A673 (cell line): Measurements from ENCODE around the gene FZD7. TPM values are rescaled to one million over a fixed set of nuclear protein-coding genes. Genes with fewer than 3 reads are reported as not detected.

Source experiments
- BruUV-seq: library from RNA; stranded (reverse); fragments of 400-500 nt; replicated peaks from 2 replicates; lab custom pipeline; 2021; lab: Mats Ljungman, UMichigan
- CTCF ChIA-PET: fragments of 300-600 bp; sonication (Branson Sonifier 250); formaldehyde crosslinking; loops from one replicate; lab custom pipeline; 2022; ENCODE audit warnings: antibody characterized with exemption; lab: Charles Lee
- POLR2A ChIA-PET: fragments of 300-600 bp; sonication (Branson Sonifier 250); formaldehyde crosslinking; loops from one replicate; lab custom pipeline; 2022; ENCODE audit warnings: antibody characterized with exemption; ENCODE audit not compliant: low non-redundant PET; lab: Charles Lee
- DNase-seq: peaks from one replicate; pipeline ENCODE4 v3.0.0-alpha.2; 2015; ENCODE audit warnings: low spot score
- H3K27ac ChIP-seq: fragments of 200-600 bp; sonication (generic); 2 replicates; pipeline ENCODE4 v1.5.1; 2016; ENCODE audit warnings: mixed run types, low read depth, mild to moderate bottlenecking, mixed read lengths, antibody characterized with exemption, low read length; ENCODE audit not compliant: poor library complexity, severe bottlenecking
- H3K27me3 ChIP-seq: fragments of 200-600 bp; sonication (generic); replicated peaks from 2 replicates; pipeline ENCODE4 v1.6.1; 2017; ENCODE audit warnings: mixed run types, low read depth, mild to moderate bottlenecking, mixed read lengths, antibody characterized with exemption, low read length; ENCODE audit not compliant: insufficient read depth, poor library complexity
- H3K36me3 ChIP-seq: fragments of 200-600 bp; sonication (generic); 2 replicates; pipeline ENCODE4 v1.6.1; 2016; ENCODE audit warnings: mixed run types, mild to moderate bottlenecking, mixed read lengths, antibody characterized with exemption, low read length; ENCODE audit not compliant: insufficient read depth, poor library complexity, severe bottlenecking
- H3K4me1 ChIP-seq: fragments of 200-600 bp; sonication (generic); 2 replicates; pipeline ENCODE4 v1.6.1; 2017; ENCODE audit warnings: mixed run types, mild to moderate bottlenecking, mixed read lengths, antibody characterized with exemption, low read length; ENCODE audit not compliant: insufficient read depth, poor library complexity, severe bottlenecking
- H3K4me3 ChIP-seq: fragments of 200-600 bp; sonication (generic); 2 replicates; pipeline ENCODE4 v1.5.1; 2016; ENCODE audit warnings: low read depth, mixed run types, mild to moderate bottlenecking, mixed read lengths, low read length; ENCODE audit not compliant: poor library complexity, severe bottlenecking
- H3K9me3 ChIP-seq: fragments of 200-600 bp; sonication (generic); 2 replicates; pipeline ENCODE4 v1.6.1; 2016; ENCODE audit warnings: mixed run types, low read depth, mild to moderate bottlenecking, mixed read lengths, antibody characterized with exemption, low read length; ENCODE audit not compliant: poor library complexity, severe bottlenecking
- CTCF ChIP-seq: fragments of 300-800, 200-600 bp; sonication (generic); conservative IDR thresholded peaks from 2 replicates; pipeline ENCODE4 v1.5.1; 2017; ENCODE audit warnings: low read depth, mild to moderate bottlenecking, antibody characterized with exemption, low read length, moderate library complexity, mixed read lengths
- EZH2 ChIP-seq: fragments of 200-600 bp; sonication (generic); IDR thresholded peaks from 2 replicates; pipeline ENCODE4 v1.6.1; 2017; ENCODE audit warnings: borderline replicate concordance, low read depth, mild to moderate bottlenecking, mixed read lengths, antibody characterized with exemption, low read length; ENCODE audit not compliant: poor library complexity, severe bottlenecking
- intact Hi-C: fragments of 100-400 bp; cut with micrococcal nuclease; formaldehyde crosslinking; loops from one replicate; pipeline ENCODE4 v1.10.0; 2022; ENCODE audit not compliant: unreplicated experiment
- total RNA-seq: library from RNA; stranded (reverse); gene quantifications from 2 replicates; pipeline ENCODE4 v1.2.3, GENCODE V29; 2021

FZD7 gene
- total RNA-seq, 1 experiment from 2014 or later = 14.1 TPM

- no peak for DNase-seq
- Histone ChIP-seq H3K36me3 (no peaks in the 10 kb centered on the region), H3K4me1 (no peaks in the 10 kb centered on the region), H3K27me3 (no peaks in the 10 kb centered on the region), H3K4me3 (no peak overlapping the region), H3K27ac (no peak overlapping the region), H3K9me3 (no peaks in the 10 kb centered on the region)
- TF ChIP-seq CTCF (no peak), EZH2 (no peak)
- intact Hi-C loops = no loop called here
- ChIA-PET POLR2A (no interaction called here), CTCF (no interaction called here)
- BruUV-seq = no TSS peak
Observed at GRCh38 chr2:202074324-202074723, 40.7 kb downstream of the FZD7 start.

- Histone ChIP-seq H3K9me3 (no peaks in the 10 kb centered on the region), H3K4me1 (peaks cover 7% of the 10 kb centered on the region), H3K4me3 (no peak overlapping the region), H3K27ac (no peak overlapping the region), H3K36me3 (no peaks in the 10 kb centered on the region), H3K27me3 (no peaks in the 10 kb centered on the region)
- BruUV-seq = no TSS peak
- no peak for TF ChIP-seq EZH2
- no peak for TF ChIP-seq CTCF
- intact Hi-C loops = no loop called here
- no peak for DNase-seq
- ChIA-PET POLR2A (interaction anchor here (0.6 kb wide), 1 partner anchor 1775 kb away, joined by 3 read pairs; no protein-coding TSS in a partner anchor), CTCF (no interaction called here)
Observed at GRCh38 chr2:202079310-202079709, 45.7 kb downstream of the FZD7 start.

GRCh38 chr2:202084265-202084664, 50.6 kb downstream of the FZD7 start:
- no TSS peak for BruUV-seq
- Histone ChIP-seq H3K4me1 (peaks cover 13% of the 10 kb centered on the region), H3K4me3 (no peak overlapping the region), H3K27ac (no peak overlapping the region), H3K27me3 (no peaks in the 10 kb centered on the region), H3K36me3 (no peaks in the 10 kb centered on the region), H3K9me3 (no peaks in the 10 kb centered on the region)
- CTCF ChIA-PET = no interaction called here
- DNase-seq = peak; percentile 71
- no peak for TF ChIP-seq CTCF
- no peak for TF ChIP-seq EZH2
- intact Hi-C loops = no loop called here
- POLR2A ChIA-PET = no interaction called here

Other genes starting within 250 kb of the FZD7 start
- gene CDK15, start 227.3 kb upstream of the FZD7 start, total RNA-seq = 0.11 and 0.31 TPM in 2 replicates
- gene KIAA2012, start 39.4 kb downstream of the FZD7 start, total RNA-seq = 0.13 TPM in 1 of 2 replicates, not detected in the other
- gene SUMO1, start 204.7 kb downstream of the FZD7 start, total RNA-seq = 157 and 166 TPM in 2 replicates
- gene NOP58, start 231.9 kb downstream of the FZD7 start, total RNA-seq = 146 and 181 TPM in 2 replicates